Thyroid gland (tissue), 4 donors: Measurements from ENCODE around the gene ALDH3B2. TPM values are rescaled to one million over a fixed set of nuclear protein-coding genes. Genes with fewer than 3 reads are reported as not detected.

Experiments used
- DNase-seq, 2 donors: peaks; one replicate each; pipeline ENCODE4 v3.0.0-alpha.2; 2019
- H3K27ac ChIP-seq, 3 donors: fragments of 200-600 bp; sonication (generic); 1 replicate in 2 of 3; 2 replicates in 1 of 3; pipeline ENCODE4 v1.5.1; 2016 to 2019; ENCODE audit warnings: mild to moderate bottlenecking in 1 of 3, moderate library complexity in 1 of 3
- H3K27me3 ChIP-seq: fragments of 200-600 bp; sonication (generic); one replicate; pipeline ENCODE4 v1.5.1; 2019
- H3K36me3 ChIP-seq, 2 donors: fragments of 200-600 bp; sonication (generic); one replicate each; pipeline ENCODE4 v1.5.1; 2016 to 2019
- H3K4me1 ChIP-seq, 2 donors: fragments of 200-600 bp; sonication (generic); one replicate each; pipeline ENCODE4 v1.5.1; 2017 to 2019
- H3K4me3 ChIP-seq, 3 donors: fragments of 200-600 bp; sonication (generic); replicated peaks in 1 of 3; 1 replicate in 2 of 3; 2 replicates in 1 of 3; pipeline ENCODE4 v1.5.1; 2016; ENCODE audit warnings: mild to moderate bottlenecking in 1 of 3
- H3K9me3 ChIP-seq: fragments of 200-600 bp; sonication (generic); one replicate; pipeline ENCODE4 v1.5.1; 2017
- POLR2A ChIP-seq, 2 donors: fragments of 450-650 bp; IDR thresholded peaks; one replicate each; pipeline ENCODE4 v1.6.1; 2017; ENCODE audit warnings: antibody characterized with exemption in 2 of 2, mild to moderate bottlenecking in 2 of 2, moderate library complexity in 1 of 2
- WGBS, 2 donors: methylation state at CpG; one replicate each; pipeline ENCODE4 v1.1.5; 2017; 5-methylcytosine and 5-hydroxymethylcytosine counted together
- intact Hi-C: fragments of 100-400 bp; cut with DNase I; formaldehyde crosslinking; loops from one replicate; pipeline ENCODE4 v1.15.1; 2023
- total RNA-seq, 4 donors: library from RNA; depleted of rRNA; stranded (reverse); fragments of >200 nt; gene quantifications; one replicate each; pipeline ENCODE4 v1.2.3, GENCODE V29; 2016
- TF ChIP-seq, protein P1 (sequence below), 6 experiments: fragments of 200-600 bp in 3 of 6; fragments of 450-650 bp in 3 of 6; sonication (generic) in 3 of 6; IDR thresholded peaks; one replicate each; pipeline ENCODE4 v1.5.1; 2016 to 2019; ENCODE audit warnings: antibody characterized with exemption in 6 of 6, mild to moderate bottlenecking in 2 of 6, inconsistent platforms in 1 of 6, moderate library complexity in 1 of 6

The ALDH3B2 gene
- total RNA-seq, 4 donors from 2014 or later = 1.3 TPM; not detected in 3

DNA sequence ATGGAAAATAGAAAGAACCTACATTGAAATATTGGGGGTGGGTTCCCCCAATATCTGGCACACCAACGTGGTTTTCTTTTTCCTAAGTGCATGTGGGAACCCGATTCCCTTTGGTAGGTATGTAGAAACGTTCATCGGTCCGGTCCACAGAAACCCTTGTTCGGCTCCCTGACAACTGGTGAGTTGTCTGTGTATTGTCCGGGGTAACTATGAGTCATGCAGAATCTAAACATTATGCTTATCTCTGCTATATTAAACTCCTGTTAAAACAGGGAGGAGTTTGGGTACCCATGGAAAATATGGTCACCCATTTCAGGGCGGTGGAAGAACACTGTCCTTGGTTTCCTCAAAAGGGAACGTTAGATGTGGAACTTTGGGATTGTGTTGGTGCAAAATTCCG is 25.1 kb upstream of the ALDH3B2 start:
- TF ChIP-seq POLR2A (IDR thresholded peaks at IDR 0.05) = no peak
- TF ChIP-seq, protein P1, sequence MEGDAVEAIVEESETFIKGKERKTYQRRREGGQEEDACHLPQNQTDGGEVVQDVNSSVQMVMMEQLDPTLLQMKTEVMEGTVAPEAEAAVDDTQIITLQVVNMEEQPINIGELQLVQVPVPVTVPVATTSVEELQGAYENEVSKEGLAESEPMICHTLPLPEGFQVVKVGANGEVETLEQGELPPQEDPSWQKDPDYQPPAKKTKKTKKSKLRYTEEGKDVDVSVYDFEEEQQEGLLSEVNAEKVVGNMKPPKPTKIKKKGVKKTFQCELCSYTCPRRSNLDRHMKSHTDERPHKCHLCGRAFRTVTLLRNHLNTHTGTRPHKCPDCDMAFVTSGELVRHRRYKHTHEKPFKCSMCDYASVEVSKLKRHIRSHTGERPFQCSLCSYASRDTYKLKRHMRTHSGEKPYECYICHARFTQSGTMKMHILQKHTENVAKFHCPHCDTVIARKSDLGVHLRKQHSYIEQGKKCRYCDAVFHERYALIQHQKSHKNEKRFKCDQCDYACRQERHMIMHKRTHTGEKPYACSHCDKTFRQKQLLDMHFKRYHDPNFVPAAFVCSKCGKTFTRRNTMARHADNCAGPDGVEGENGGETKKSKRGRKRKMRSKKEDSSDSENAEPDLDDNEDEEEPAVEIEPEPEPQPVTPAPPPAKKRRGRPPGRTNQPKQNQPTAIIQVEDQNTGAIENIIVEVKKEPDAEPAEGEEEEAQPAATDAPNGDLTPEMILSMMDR (IDR thresholded peaks at IDR 0.05) = no peak
- H3K27me3 ChIP-seq = no peaks in the 10 kb centered on the region
- no peaks in the 10 kb centered on the region for H3K9me3 ChIP-seq
- H3K36me3 ChIP-seq = no peaks in the 10 kb centered on the region
- intact Hi-C loops = no loop called here
- DNase-seq = no peak
- H3K4me3 ChIP-seq = no peak overlapping the region
- 86 to 94% methylated on average over 10 of the region's 10 CpGs for whole genome bisulfite sequencing, 2 donors
- no peak overlapping the region for H3K27ac ChIP-seq
- no peaks in the 10 kb centered on the region for H3K4me1 ChIP-seq

DNA sequence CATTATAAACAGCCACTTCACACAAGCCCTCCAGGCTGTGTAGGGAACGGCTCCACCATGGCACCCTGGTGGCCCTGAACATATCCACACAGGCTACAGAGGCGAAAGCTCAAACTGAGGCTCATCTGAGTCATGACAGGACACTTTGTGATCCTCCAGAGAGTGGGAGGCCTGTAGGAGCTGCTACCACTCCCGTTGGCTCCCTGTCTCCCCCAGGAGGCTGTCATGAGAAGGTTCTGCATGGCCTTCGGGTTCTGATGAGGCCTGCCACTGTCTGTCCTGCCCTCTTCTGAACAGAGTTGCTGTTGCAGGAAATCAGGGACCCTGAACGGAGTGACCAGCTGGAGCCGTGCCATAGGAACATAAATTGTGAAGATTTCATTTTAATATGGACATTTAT is 23.8 kb upstream of the ALDH3B2 start:
- H3K4me3 ChIP-seq = no peak overlapping the region
- H3K27me3 ChIP-seq = no peaks in the 10 kb centered on the region
- WGBS, 2 donors = 84 to 87% methylated on average over 5 to 6 of the region's 6 CpGs
- H3K9me3 ChIP-seq = no peaks in the 10 kb centered on the region
- no peak for TF ChIP-seq POLR2A (IDR thresholded peaks at IDR 0.05)
- TF ChIP-seq, protein P1 (IDR thresholded peaks at IDR 0.05) = no peak
- no peaks in the 10 kb centered on the region for H3K4me1 ChIP-seq
- intact Hi-C loops = no loop called here
- H3K36me3 ChIP-seq = no peaks in the 10 kb centered on the region
- no peak overlapping the region for H3K27ac ChIP-seq
- DNase-seq = no peak

DNA sequence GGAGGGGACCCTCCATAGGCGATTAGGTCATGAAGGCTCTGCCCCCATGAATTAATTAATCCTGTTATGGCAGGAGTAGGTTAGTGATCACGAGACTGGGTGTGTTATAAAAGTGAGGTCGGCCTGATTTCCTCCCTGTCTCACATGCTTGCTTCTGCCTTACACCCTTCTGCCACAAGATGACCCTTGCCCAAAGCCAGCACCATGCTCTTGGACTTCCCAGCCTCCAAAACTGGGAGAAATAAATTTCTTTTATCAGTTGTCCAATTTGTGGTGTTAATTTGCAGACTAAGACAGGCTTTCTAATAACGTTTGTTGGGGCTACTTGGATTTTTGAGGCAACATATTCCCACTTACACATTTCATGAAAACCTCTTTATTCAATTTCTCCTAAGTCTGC is 23.4 kb upstream of the ALDH3B2 start:
- Histone ChIP-seq H3K27me3 (no peaks in the 10 kb centered on the region), H3K9me3 (no peaks in the 10 kb centered on the region), H3K4me1 (no peaks in the 10 kb centered on the region), H3K27ac (no peak overlapping the region), H3K4me3 (no peak overlapping the region), H3K36me3 (no peaks in the 10 kb centered on the region)
- intact Hi-C loops = no loop called here
- TF ChIP-seq POLR2A (IDR thresholded peaks at IDR 0.05) = no peak
- TF ChIP-seq, protein P1 (IDR thresholded peaks at IDR 0.05) = no peak
- WGBS, 2 donors = 88 to 91% methylated on average over 4 of the region's 4 CpGs
- no peak for DNase-seq

DNA sequence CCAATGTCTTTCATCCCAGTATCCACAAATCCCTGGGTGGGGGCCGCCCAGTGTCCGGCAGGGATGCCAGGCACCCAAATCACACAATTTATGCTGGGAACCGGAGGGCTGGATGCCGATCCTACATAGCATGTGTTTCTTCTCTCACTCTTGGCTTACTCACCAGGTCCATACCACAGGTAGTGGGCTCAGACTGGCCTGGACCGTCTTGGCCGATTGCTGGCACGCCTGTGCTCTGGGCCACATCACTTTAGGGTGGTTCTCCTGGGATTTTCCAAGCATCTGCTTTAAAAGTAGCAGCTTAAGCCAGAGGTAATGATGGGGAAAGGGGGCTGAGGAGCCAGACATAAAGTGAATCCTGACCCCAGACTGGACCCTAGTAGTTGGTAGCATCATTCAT is 22.6 kb upstream of the ALDH3B2 start:
- Histone ChIP-seq H3K4me1 (no peaks in the 10 kb centered on the region), H3K4me3 (no peak overlapping the region), H3K9me3 (no peaks in the 10 kb centered on the region), H3K27me3 (no peaks in the 10 kb centered on the region), H3K36me3 (no peaks in the 10 kb centered on the region), H3K27ac (no peak overlapping the region)
- 91 to 100% methylated on average over 7 of the region's 7 CpGs for WGBS, 2 donors
- TF ChIP-seq POLR2A (IDR thresholded peaks at IDR 0.05) = no peak
- no peak for DNase-seq
- intact Hi-C loops = no loop called here

DNA sequence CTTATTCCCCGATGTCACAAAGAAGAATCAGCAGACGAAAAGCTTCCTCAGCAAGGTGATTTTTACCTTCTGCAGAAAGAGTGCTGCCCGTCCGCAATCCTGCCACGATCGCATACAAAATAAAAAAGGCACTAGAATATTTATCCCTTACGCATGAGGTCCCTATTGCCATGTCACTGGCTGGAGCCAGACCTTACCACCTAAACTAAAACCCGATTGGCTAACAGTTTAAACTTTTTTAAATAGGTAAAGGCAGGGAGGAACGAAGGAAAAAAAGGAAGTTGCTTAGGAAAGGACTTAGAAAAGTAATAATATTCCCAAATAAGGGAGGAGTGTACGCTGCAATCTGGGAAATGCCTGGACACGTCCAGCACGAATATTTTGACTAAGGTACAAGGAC is 21.2 kb upstream of the ALDH3B2 start:
- no peaks in the 10 kb centered on the region for H3K4me1 ChIP-seq
- 93 to 94% methylated on average over 12 of the region's 12 CpGs for WGBS, 2 donors
- no peak for DNase-seq
- TF ChIP-seq POLR2A (IDR thresholded peaks at IDR 0.05) = no peak
- TF ChIP-seq, protein P1 (IDR thresholded peaks at IDR 0.05) = no peak
- H3K9me3 ChIP-seq = no peaks in the 10 kb centered on the region
- intact Hi-C loops = no loop called here
- H3K4me3 ChIP-seq = no peak overlapping the region
- H3K36me3 ChIP-seq = no peaks in the 10 kb centered on the region
- no peak overlapping the region for H3K27ac ChIP-seq
- no peaks in the 10 kb centered on the region for H3K27me3 ChIP-seq
